AG04449 (cell line): ENCODE measurements around the gene ALK.

Source experiments
- CTCF ChIA-PET: fragments of 350-600 bp; formaldehyde crosslinking; extraction: SDS; loops from one replicate; lab custom pipeline; 2021; ENCODE audit warnings: antibody characterized with exemption; lab: Yijun Ruan, JAX
- POLR2A ChIA-PET: fragments of 400-600, 350-600 bp; formaldehyde crosslinking; extraction: SDS; loops from one replicate; lab custom pipeline; 2020; ENCODE audit warnings: antibody characterized with exemption, inconsistent platforms; lab: Yijun Ruan, JAX
- DNase-seq: peaks from one replicate; pipeline ENCODE4 v3.0.0-alpha.2; 2010; ENCODE audit warnings: low read depth, low spot score
- H3K4me3 ChIP-seq: 2 replicates; pipeline ENCODE4 v1.5.1; 2011; ENCODE audit warnings: low read depth, mild to moderate bottlenecking, control low read depth, low read length
- TF ChIP-seq, protein P1 (sequence below): IDR thresholded peaks from one replicate; pipeline ENCODE4 v1.5.1; 2011; ENCODE audit warnings: mild to moderate bottlenecking, moderate library complexity, low read length, control low read depth, inconsistent platforms; ENCODE audit not compliant: insufficient read depth; ENCODE audit errors: missing control alignments

The ALK gene

DNA sequence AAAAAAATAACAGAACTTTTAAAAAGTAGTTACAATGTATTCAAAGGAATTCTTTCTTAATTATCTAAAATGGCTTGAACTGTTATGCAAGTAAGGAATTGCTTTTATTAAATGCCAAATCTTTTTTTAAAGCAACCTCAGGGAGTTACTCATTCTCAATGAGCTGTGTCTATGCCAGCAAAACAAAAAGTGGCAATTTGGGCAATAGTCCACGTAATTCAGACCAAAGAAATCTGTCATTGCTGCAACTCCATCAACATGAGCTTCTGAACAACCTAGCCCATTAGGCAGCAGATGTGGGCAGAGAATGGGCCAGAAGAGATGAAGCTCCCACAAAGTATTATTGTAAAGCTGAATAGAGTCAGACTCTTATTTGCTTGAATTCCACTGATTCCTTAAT lies 118.4 kb downstream of the ALK start:
- CTCF ChIA-PET = no interaction called here
- DNase-seq = no peak
- POLR2A ChIA-PET = no interaction called here
- TF ChIP-seq, protein P1, sequence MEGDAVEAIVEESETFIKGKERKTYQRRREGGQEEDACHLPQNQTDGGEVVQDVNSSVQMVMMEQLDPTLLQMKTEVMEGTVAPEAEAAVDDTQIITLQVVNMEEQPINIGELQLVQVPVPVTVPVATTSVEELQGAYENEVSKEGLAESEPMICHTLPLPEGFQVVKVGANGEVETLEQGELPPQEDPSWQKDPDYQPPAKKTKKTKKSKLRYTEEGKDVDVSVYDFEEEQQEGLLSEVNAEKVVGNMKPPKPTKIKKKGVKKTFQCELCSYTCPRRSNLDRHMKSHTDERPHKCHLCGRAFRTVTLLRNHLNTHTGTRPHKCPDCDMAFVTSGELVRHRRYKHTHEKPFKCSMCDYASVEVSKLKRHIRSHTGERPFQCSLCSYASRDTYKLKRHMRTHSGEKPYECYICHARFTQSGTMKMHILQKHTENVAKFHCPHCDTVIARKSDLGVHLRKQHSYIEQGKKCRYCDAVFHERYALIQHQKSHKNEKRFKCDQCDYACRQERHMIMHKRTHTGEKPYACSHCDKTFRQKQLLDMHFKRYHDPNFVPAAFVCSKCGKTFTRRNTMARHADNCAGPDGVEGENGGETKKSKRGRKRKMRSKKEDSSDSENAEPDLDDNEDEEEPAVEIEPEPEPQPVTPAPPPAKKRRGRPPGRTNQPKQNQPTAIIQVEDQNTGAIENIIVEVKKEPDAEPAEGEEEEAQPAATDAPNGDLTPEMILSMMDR = no peak
- no peak overlapping the region for H3K4me3 ChIP-seq

- ChIA-PET CTCF (no interaction called here), POLR2A (no interaction called here)
- DNase-seq = no peak
- TF ChIP-seq, protein P1 = no peak
- H3K4me3 ChIP-seq = no peak overlapping the region
Measured at GRCh38 chr2:29799628-29800027, 121.8 kb downstream of the ALK start.

DNA sequence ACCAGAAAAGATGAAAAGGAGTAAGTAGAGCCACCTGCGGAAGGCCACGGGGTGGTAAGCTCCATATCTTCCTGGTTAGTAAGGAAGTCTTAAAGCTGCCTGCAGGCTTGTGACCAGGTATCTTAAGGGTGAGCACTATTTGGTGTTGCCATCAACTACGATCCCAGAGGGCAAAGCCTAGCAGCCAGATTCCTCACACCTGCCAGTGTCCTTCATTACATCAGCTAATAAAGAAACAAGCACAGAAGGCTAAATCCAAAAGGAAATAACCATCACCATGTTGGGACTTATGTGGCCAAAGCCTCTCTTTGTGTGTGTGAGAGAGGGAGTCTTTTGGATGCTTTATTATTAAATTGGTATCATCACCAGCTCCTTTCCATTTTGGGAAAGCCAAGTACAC lies 123.5 kb downstream of the ALK start:
- ChIA-PET POLR2A (no interaction called here), CTCF (no interaction called here)
- no peak overlapping the region for H3K4me3 ChIP-seq
- TF ChIP-seq, protein P1 = no peak
- DNase-seq = no peak

DNA sequence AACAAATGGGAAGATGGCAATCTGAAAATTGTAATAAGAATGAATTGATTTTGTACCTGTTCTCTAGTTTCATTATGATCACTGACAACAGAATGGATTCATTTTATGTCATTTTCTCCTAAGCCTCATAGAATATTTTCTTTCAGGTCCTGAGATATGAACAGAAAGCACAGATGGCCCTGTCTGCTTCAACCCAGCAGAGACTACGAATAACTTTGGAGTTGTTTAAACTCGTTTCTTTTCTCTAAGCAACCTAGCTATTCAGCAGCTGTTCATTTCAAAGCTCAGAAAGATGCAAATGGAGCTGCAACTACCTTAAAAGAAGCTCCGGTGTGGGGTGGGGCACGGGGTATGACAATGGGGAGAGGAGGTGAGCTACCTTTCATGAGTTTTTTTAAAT lies 124.9 kb downstream of the ALK start:
- ChIA-PET CTCF (interaction anchor here (1.3 kb wide), 1 partner anchor 488 kb away, joined by 3 read pairs; no protein-coding TSS in a partner anchor), POLR2A (no interaction called here)
- TF ChIP-seq, protein P1 = no peak
- no peak for DNase-seq
- no peak overlapping the region for H3K4me3 ChIP-seq

DNA sequence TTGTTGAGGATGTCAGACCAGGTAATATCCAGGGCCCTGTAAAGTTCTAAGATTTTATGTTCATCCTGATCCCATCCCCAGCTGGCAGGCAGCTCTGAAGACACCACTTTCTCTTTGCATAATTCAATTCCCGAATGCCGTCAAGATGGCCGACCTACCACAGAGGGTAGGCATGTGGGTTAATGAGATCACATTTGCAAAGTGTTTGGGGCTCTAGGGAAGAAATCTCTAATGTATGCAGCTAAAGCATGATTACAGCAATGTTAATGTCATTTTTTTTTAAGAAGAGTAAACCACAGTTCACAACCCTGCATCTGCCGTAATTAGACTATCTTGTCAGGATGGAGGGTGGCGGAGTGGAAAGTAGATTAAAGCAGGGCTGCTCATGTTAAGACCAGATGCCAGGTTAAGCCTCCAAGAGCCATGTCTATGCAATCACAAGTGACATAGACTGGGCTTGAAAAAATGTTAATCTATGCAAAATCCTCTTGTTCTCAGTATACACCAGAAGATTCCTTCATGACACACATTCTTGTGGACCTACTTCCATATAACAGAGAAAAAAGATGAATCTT lies 131.4 kb downstream of the ALK start:
- DNase-seq = no peak
- ChIA-PET POLR2A (no interaction called here), CTCF (no interaction called here)
- H3K4me3 ChIP-seq = no peak overlapping the region
- TF ChIP-seq, protein P1 = no peak

- ChIA-PET POLR2A (no interaction called here), CTCF (interaction anchor here (0.6 kb wide), 1 partner anchor 54 kb away, joined by 3 read pairs; no protein-coding TSS in a partner anchor)
- no peak for DNase-seq
- no peak overlapping the region for H3K4me3 ChIP-seq
- TF ChIP-seq, protein P1 = no peak
Measured at GRCh38 chr2:29787473-29788465, 133.6 kb downstream of the ALK start.
